Measurements from ENCODE around the gene CLEC17A.

CLEC17A gene

GRCh38 chr19:14655726-14656125 is 72.8 kb downstream of the CLEC17A start:
- DNase-seq, result no peak

GRCh38 chr19:14659874-14660489 is 77.1 kb downstream of the CLEC17A start:
- DNase-seq, result no peak

DNA sequence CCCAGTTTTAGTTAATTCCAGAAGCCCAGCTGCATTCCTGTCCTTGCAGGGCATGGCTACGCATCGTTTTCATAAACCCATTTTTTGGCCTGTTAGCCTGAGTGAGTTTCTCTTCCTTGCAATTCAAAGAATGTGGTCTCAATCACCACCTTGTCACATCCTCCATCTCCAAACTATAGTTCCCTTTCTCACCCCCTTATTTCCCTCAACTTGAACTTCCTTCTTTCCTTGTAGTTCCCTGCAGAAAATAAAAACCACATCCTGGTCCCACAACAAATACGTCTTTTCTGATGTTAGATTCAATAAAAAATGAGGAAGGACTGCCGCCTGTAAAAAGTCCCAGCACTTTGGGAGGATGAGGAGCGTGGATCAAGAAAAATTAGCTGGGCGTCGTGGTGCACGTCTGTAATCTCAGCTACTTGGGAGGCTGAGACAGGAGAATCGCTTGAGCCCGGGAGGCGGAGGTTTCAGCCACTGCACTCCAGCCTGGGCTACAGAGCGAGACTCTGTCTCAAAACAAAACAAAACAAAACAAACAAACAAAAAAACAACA is 78.6 kb downstream of the CLEC17A start:
- peak; percentile 84 to 92 (median 89) for DNase-seq

Measured in suppressor macrophage treated with lipopolysaccharide for 1 hour (primary cell).